Transverse colon (tissue), 4 donors: ENCODE measurements around the gene ZRANB3. TPM values are rescaled to one million over a fixed set of nuclear protein-coding genes. Genes with fewer than 3 reads are reported as not detected.

Experiments used
- DNase-seq: peaks from one replicate; pipeline ENCODE4 v3.0.0-alpha.2; 2019
- H3K27ac ChIP-seq, 4 donors: fragments of 200-600 bp; sonication (generic); 2 replicates each; pipeline ENCODE4 v1.5.1; 2016 to 2018; ENCODE audit warnings: inconsistent platforms in 4 of 4
- H3K27me3 ChIP-seq: fragments of 200-600 bp; sonication (generic); 2 replicates; pipeline ENCODE4 v1.5.1; 2017; ENCODE audit warnings: inconsistent platforms
- H3K36me3 ChIP-seq, 4 donors: fragments of 200-600 bp; sonication (generic); 2 replicates each; pipeline ENCODE4 v1.5.1; 2017 to 2019; ENCODE audit warnings: inconsistent platforms in 4 of 4
- H3K4me1 ChIP-seq, 4 donors: fragments of 200-600 bp; sonication (generic); 2 replicates each; pipeline ENCODE4 v1.5.1; 2017 to 2020; ENCODE audit warnings: inconsistent platforms in 4 of 4
- H3K4me3 ChIP-seq, 4 donors: fragments of 200-600 bp; sonication (generic); 1 replicate in 1 of 4; 2 replicates in 3 of 4; pipeline versions ENCODE4 v1.5.1 to v1.6.1; 2017 to 2019; ENCODE audit warnings: inconsistent platforms in 4 of 4
- H3K9me3 ChIP-seq, 2 donors: fragments of 200-600 bp; sonication (generic); 2 replicates each; pipeline ENCODE4 v1.5.1; 2017 to 2019; ENCODE audit warnings: inconsistent platforms in 2 of 2
- CTCF ChIP-seq, 5 experiments: fragments of 200-600 bp in 3 of 5; fragments of 450-650 bp in 2 of 5; sonication (generic) in 3 of 5; IDR thresholded peaks; 1 replicate in 2 of 5; 2 replicates in 3 of 5; pipeline ENCODE4 v1.5.1; 2016 to 2017; ENCODE audit warnings: antibody characterized with exemption in 5 of 5, inconsistent platforms in 3 of 5, mild to moderate bottlenecking in 2 of 5, moderate library complexity in 1 of 5
- EP300 ChIP-seq: sonication (generic); formaldehyde crosslinking; IDR thresholded peaks from one replicate; pipeline ENCODE4 v1.6.1; 2017; ENCODE audit warnings: antibody characterized with exemption, low read depth
- POLR2A ChIP-seq: fragments of 450-650 bp; IDR thresholded peaks from one replicate; pipeline ENCODE4 v1.6.1; 2016; ENCODE audit warnings: antibody characterized with exemption, mild to moderate bottlenecking, moderate library complexity
- POLR2AphosphoS5 ChIP-seq, 3 donors: sonication (generic); formaldehyde crosslinking; IDR thresholded peaks; one replicate each; pipeline ENCODE4 v1.6.1; 2016; ENCODE audit warnings: antibody characterized with exemption in 3 of 3
- WGBS, 2 donors: methylation state at CpG; one replicate each; pipeline ENCODE4 v1.1.5; 2018; ENCODE audit warnings: low coverage in 1 of 2; 5-methylcytosine and 5-hydroxymethylcytosine counted together
- in situ Hi-C, 4 donors: fragments of 200-750 bp; cut with MboI; loops; one replicate each; pipeline versions ENCODE4 v1.15.0 to v1.15.1; 2017; ENCODE audit warnings: low sequenced_read_pairs in 3 of 4, low pct_ligation_motif_present in 1 of 4, low pct_unique_long_range_greater_than_20kb in 1 of 4
- intact Hi-C: fragments of 100-400 bp; cut with DNase I; formaldehyde crosslinking; loops from one replicate; pipeline ENCODE4 v1.15.1; 2023; ENCODE audit warnings: low total_unique reads
- total RNA-seq, 4 donors: library from RNA; depleted of rRNA; stranded (reverse); fragments of >200 nt; gene quantifications; one replicate each; pipeline ENCODE4 v1.1.0, GENCODE V29; 2016

The ZRANB3 gene
- total RNA-seq, 4 donors from 2014 or later = 0.37 to 3.0 (median 1.6) TPM

DNA sequence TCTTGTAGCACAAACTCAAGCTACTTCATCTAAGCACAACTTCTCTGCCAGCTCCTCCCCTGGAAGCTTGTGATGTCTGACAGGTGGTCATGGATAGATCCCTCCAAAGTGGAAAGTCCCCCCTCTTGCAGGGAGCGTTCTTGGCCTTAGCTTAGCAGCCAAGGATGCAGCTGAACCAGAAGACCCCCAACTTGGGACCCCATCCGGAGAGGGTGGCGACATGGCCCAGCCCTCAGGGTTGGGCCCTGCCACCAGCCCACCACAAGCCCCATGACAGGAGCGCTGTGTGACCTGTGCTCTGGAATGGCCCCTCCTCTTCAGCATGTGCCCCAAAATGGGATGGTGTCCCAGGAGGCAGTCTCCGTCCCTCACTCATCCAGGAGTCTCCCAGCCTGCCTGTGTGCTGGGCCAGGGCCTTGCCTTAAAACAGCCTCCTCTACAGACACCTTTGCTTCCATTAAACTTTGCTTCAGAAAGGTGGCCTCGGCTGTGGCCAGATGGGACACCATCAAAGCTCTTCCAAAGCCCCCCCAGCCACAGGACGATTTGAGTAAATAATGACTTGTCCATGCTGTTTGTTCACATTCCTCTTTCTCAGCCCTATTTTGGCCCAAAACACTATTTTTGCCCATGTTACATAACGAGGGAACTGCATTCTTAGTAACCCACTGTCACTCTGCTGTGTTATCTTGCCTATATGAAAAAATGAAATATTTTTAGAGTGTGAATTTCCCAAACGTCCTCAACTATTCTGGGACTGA, 356.8 kb downstream of the ZRANB3 start:
- intact Hi-C loops (no loop called here), in situ Hi-C loops (no loop called here)
- Histone ChIP-seq H3K27ac (no peak overlapping the region), H3K9me3 (no peaks in the 10 kb centered on the region), H3K4me3 (no peak overlapping the region), H3K4me1 (no peaks in the 10 kb centered on the region), H3K27me3 (no peaks in the 10 kb centered on the region), H3K36me3 (peaks cover 0 to 34% (median 12%) of the 10 kb centered on the region in 4 donors)
- no peak for DNase-seq
- TF ChIP-seq POLR2A (no peak), POLR2AphosphoS5 (IDR thresholded peaks at IDR 0.05) (no peak), EP300 (no peak), CTCF (IDR thresholded peaks at IDR 0.05) (no peak)
- WGBS, 2 donors = 90 to 100% methylated on average over 1 to 7 of the region's 9 CpGs

- Histone ChIP-seq H3K36me3 (peaks cover 0 to 50% (median 20%) of the 10 kb centered on the region in 4 donors), H3K4me3 (no peak overlapping the region), H3K9me3 (no peaks in the 10 kb centered on the region), H3K27me3 (no peaks in the 10 kb centered on the region), H3K27ac (no peak overlapping the region), H3K4me1 (no peaks in the 10 kb centered on the region)
- in situ Hi-C loops = no loop called here
- DNase-seq = no peak
- 84% methylated on average over 6 to 11 of the region's 11 CpGs for WGBS, 2 donors
- TF ChIP-seq POLR2AphosphoS5 (IDR thresholded peaks at IDR 0.05) (no peak), CTCF (IDR thresholded peaks at IDR 0.05) (no peak), EP300 (no peak)
- intact Hi-C loops = no loop called here
These were observed 360.9 kb downstream of the ZRANB3 start for GRCh38 chr2:135169900-135170753.

- 81 to 90% methylated on average over 5 to 11 of the region's 11 CpGs for WGBS, 2 donors
These were observed 362.7 kb downstream of the ZRANB3 start for GRCh38 chr2:135168204-135168856.

More at GRCh38 chr2:135168204-135168856, 362.7 kb downstream of the ZRANB3 start:
- Histone ChIP-seq H3K36me3 (peaks cover 0 to 62% (median 26%) of the 10 kb centered on the region in 4 donors), H3K4me1 (no peaks in the 10 kb centered on the region), H3K9me3 (no peaks in the 10 kb centered on the region), H3K4me3 (no peak overlapping the region), H3K27me3 (no peaks in the 10 kb centered on the region), H3K27ac (no peak overlapping the region)
- intact Hi-C loops = no loop called here
- in situ Hi-C loops = no loop called here
- DNase-seq = no peak
- no peak for TF ChIP-seq POLR2A
- no peak for TF ChIP-seq EP300
- no peak for TF ChIP-seq CTCF (IDR thresholded peaks at IDR 0.05)
- no peak for TF ChIP-seq POLR2AphosphoS5 (IDR thresholded peaks at IDR 0.05)
